HepG2 (cell line): ENCODE measurements around the gene JSRP1. TPM values are rescaled to one million over a fixed set of nuclear protein-coding genes. Genes with fewer than 3 reads are reported as not detected.

Experiments
- ATF1 ChIP-seq: IDR thresholded peaks from 2 replicates; pipeline ENCODE4 v1.6.1; 2016; ENCODE audit warnings: mild to moderate bottlenecking, control low read depth
- ATF7 ChIP-seq, 2 experiments: fragments of 450-650 bp in 1 of 2; sonication (generic) in 1 of 2; formaldehyde crosslinking in 1 of 2; IDR thresholded peaks; 2 replicates each; pipeline versions ENCODE4 v1.4.0 to v1.6.1; 2016 to 2020; ENCODE audit warnings: antibody characterized with exemption in 1 of 2, mild to moderate bottlenecking in 1 of 2, missing genetic modification reagents in 1 of 2
- CSRNP2 ChIP-seq: sonication (generic); formaldehyde crosslinking; conservative IDR thresholded peaks from 2 replicates; pipeline ENCODE4 v1.8.0; 2022; ENCODE audit warnings: low read depth, missing genetic modification reagents
- ETV5 ChIP-seq: IDR thresholded peaks from 2 replicates; pipeline ENCODE4 v1.6.1; 2018; ENCODE audit warnings: missing biosample characterization, missing genetic modification reagents, inconsistent platforms, borderline replicate concordance
- HMG20B ChIP-seq: conservative IDR thresholded peaks from 2 replicates; pipeline ENCODE4 v1.6.1; 2016; ENCODE audit warnings: missing genetic modification reagents, missing compliant biosample characterization
- IKZF5 ChIP-seq: IDR thresholded peaks from 2 replicates; pipeline ENCODE4 v1.6.1; 2018; ENCODE audit warnings: missing genetic modification reagents, mild to moderate bottlenecking, missing compliant biosample characterization
- TOE1 ChIP-seq: sonication (generic); formaldehyde crosslinking; IDR thresholded peaks from 2 replicates; pipeline ENCODE4 v1.4.0; 2020; ENCODE audit warnings: mild to moderate bottlenecking, missing genetic modification reagents
- YEATS2 ChIP-seq: sonication (generic); formaldehyde crosslinking; IDR thresholded peaks from 2 replicates; pipeline ENCODE4 v1.4.0; 2020; ENCODE audit warnings: missing genetic modification reagents, borderline replicate concordance
- ZBTB4 ChIP-seq: sonication (generic); formaldehyde crosslinking; IDR thresholded peaks from 2 replicates; pipeline ENCODE4 v1.4.0; 2020; ENCODE audit warnings: missing genetic modification reagents, mild to moderate bottlenecking, borderline replicate concordance
- ZMYM3 ChIP-seq: sonication (generic); formaldehyde crosslinking; IDR thresholded peaks from 2 replicates; pipeline ENCODE4 v1.5.1; 2020; ENCODE audit warnings: mild to moderate bottlenecking, missing genetic modification reagents
- ZNF275 ChIP-seq: sonication (generic); formaldehyde crosslinking; IDR thresholded peaks from 2 replicates; pipeline ENCODE4 v1.8.0; 2022; ENCODE audit warnings: missing genetic modification reagents, mild to moderate bottlenecking, inconsistent platforms, borderline replicate concordance
- ZNF354B ChIP-seq: sonication (generic); formaldehyde crosslinking; IDR thresholded peaks from 2 replicates; pipeline ENCODE4 v1.8.0; 2022; ENCODE audit warnings: mild to moderate bottlenecking, missing genetic modification reagents
- ZNF431 ChIP-seq: sonication (generic); formaldehyde crosslinking; IDR thresholded peaks from 2 replicates; pipeline ENCODE4 v1.9.0; 2022; ENCODE audit warnings: missing genetic modification reagents, low read depth, mild to moderate bottlenecking, borderline replicate concordance
- ZNF546 ChIP-seq: sonication (generic); formaldehyde crosslinking; conservative IDR thresholded peaks from 2 replicates; pipeline ENCODE4 v1.8.1; 2023; ENCODE audit warnings: mild to moderate bottlenecking, missing genetic modification reagents
- ZNF556 ChIP-seq: sonication (generic); formaldehyde crosslinking; IDR thresholded peaks from 2 replicates; pipeline ENCODE4 v1.4.0; 2020; ENCODE audit warnings: mild to moderate bottlenecking, missing genetic modification reagents, borderline replicate concordance
- ZNF597 ChIP-seq: sonication (generic); formaldehyde crosslinking; IDR thresholded peaks from 2 replicates; pipeline ENCODE4 v1.5.0; 2020; ENCODE audit warnings: missing genetic modification reagents
- ZNF747 ChIP-seq: sonication (generic); formaldehyde crosslinking; IDR thresholded peaks from 2 replicates; pipeline ENCODE4 v1.8.1; 2023; ENCODE audit warnings: missing genetic modification reagents, mild to moderate bottlenecking, borderline replicate concordance
- ZNF816 ChIP-seq: sonication (generic); formaldehyde crosslinking; IDR thresholded peaks from 2 replicates; pipeline ENCODE4 v1.8.0; 2022; ENCODE audit warnings: missing genetic modification reagents, mild to moderate bottlenecking, borderline replicate concordance
- ZSCAN20 ChIP-seq: sonication (generic); formaldehyde crosslinking; IDR thresholded peaks from 2 replicates; pipeline ENCODE4 v1.4.0; 2020; ENCODE audit warnings: missing genetic modification reagents, mild to moderate bottlenecking, borderline replicate concordance
- polyA plus RNA-seq, 8 experiments: library from polyadenylated mRNA; depleted of rRNA in 3 of 8; stranded (reverse) in 7 of 8; unstranded in 1 of 8; fragments of >200 nt; fragmentation: Illumina TruSeq in 4 of 8; extraction: Trizol in 4 of 8; gene quantifications; 2 replicates each; pipeline versions ENCODE4 v1.2.1 to v1.2.3, GENCODE V29; 2011 to 2016; ENCODE audit warnings: low read depth in 4 of 8, missing spikeins in 1 of 8, mixed read lengths in 1 of 8; ENCODE audit not compliant: insufficient read depth in 1 of 8
- total RNA-seq, 5 experiments: library from RNA; depleted of rRNA; stranded (reverse); fragments of >200 nt; fragmentation: Illumina TruSeq; extraction: Trizol; gene quantifications; 2 replicates each; pipeline ENCODE4 v1.2.3, GENCODE V29; 2016; ENCODE audit warnings: low read depth in 1 of 5

Gene JSRP1
- total and polyA plus RNA-seq, 2 of the 13 experiments (the other 11 are each of a cell fraction or from before 2014, with no cell fraction given) = 0.16 to 0.38 TPM

GRCh38 chr19:2237051-2237868 lies 19.0 kb downstream of the JSRP1 start (continued):
- TF ChIP-seq YEATS2 = no peak; the same call in none of the 2 replicates
- TF ChIP-seq ZNF747 (CRISPR knock-in tag) = 0 out of 2 replicates have a peak, but pooled peaks have one; percentile 23
- no peak for TF ChIP-seq ZNF556
- 0 out of 2 replicates have a peak, but pooled peaks have one; percentile 31 for TF ChIP-seq ZSCAN20 (CRISPR knock-in tag)
- TF ChIP-seq ZNF546 (CRISPR knock-in tag) = no peak
- no peak for TF ChIP-seq ZNF597
- 0 out of 2 replicates have a peak, but pooled peaks have one; percentile 25 for TF ChIP-seq ZBTB4 (CRISPR knock-in tag)
- TF ChIP-seq ATF1 (CRISPR knock-in tag) = no peak
- no peak for TF ChIP-seq CSRNP2 (CRISPR knock-in tag)
- no peak; the same call in 1 of the 2 replicates for TF ChIP-seq ETV5 (CRISPR knock-in tag)
- TF ChIP-seq HMG20B (CRISPR knock-in tag) = no peak
- no peak for TF ChIP-seq ZNF431 (CRISPR knock-in tag)
- TF ChIP-seq ZNF354B = peak; percentile 6; the same call in 1 of the 2 replicates
- no peak for TF ChIP-seq ZNF275
- TF ChIP-seq TOE1 (CRISPR knock-in tag) = 0 out of 2 replicates have a peak, but pooled peaks have one; percentile 8
- TF ChIP-seq ATF7 (IDR thresholded peaks at IDR 0.05) = no peak
- no peak for TF ChIP-seq ATF7 (CRISPR knock-in tag; IDR thresholded peaks at IDR 0.05)
- peak; percentile 53 for TF ChIP-seq ZMYM3 (CRISPR knock-in tag)
- TF ChIP-seq ZNF816 (CRISPR knock-in tag) = 0 out of 2 replicates have a peak, but pooled peaks have one; percentile 16
- no peak for TF ChIP-seq IKZF5 (CRISPR knock-in tag)
